CD4-positive, alpha-beta T cell (primary cell): Measurements from ENCODE around the gene AXIN2. TPM values are rescaled to one million over a fixed set of nuclear protein-coding genes. Genes with fewer than 3 reads are reported as not detected.

Experiments used
- ATAC-seq: fragments of 200-7000 bp; cut with Tn5 transposase; one replicate; pipeline ENCODE4 v1.10.0; 2022; ENCODE audit warnings: mild to moderate bottlenecking; ENCODE audit not compliant: poor library complexity
- CTCF ChIA-PET: fragments of 350-600 bp; sonication (Branson Sonifier 250); formaldehyde crosslinking; loops from one replicate; lab custom pipeline; 2021; ENCODE audit warnings: antibody characterized with exemption, inconsistent platforms; lab: Charles Lee
- POLR2A ChIA-PET: fragments of 350-600 bp; sonication (Branson Sonifier 250); formaldehyde crosslinking; loops from one replicate; lab custom pipeline; 2021; ENCODE audit warnings: antibody characterized with exemption, inconsistent platforms; lab: Charles Lee
- DNase-seq, 14 experiments: peaks; one replicate each; pipeline ENCODE4 v3.0.0-alpha.2; 2013 to 2020; ENCODE audit warnings: mixed read lengths in 2 of 14
- H3K27ac ChIP-seq, 2 donors: one replicate each; pipeline versions ENCODE4 v1.5.1 to v1.7.0; 2013; ENCODE audit warnings: low read length in 2 of 2, low read depth in 1 of 2, mild to moderate bottlenecking in 1 of 2
- H3K27me3 ChIP-seq, 2 experiments: 1 replicate in 1 of 2; 2 replicates in 1 of 2; pipeline versions ENCODE4 v1.6.1 to v1.7.0; 2013; ENCODE audit warnings: low read length in 2 of 2, control low read depth in 1 of 2, mild to moderate bottlenecking in 1 of 2, moderate library complexity in 1 of 2; ENCODE audit not compliant: insufficient read depth in 2 of 2, control insufficient read depth in 1 of 2
- H3K36me3 ChIP-seq: one replicate; pipeline ENCODE4 v1.6.1; 2013; ENCODE audit warnings: low read length, control low read depth; ENCODE audit not compliant: insufficient read depth
- H3K4me1 ChIP-seq: one replicate; pipeline ENCODE4 v1.6.1; 2013; ENCODE audit warnings: low read length, control low read depth; ENCODE audit not compliant: insufficient read depth
- H3K4me3 ChIP-seq: one replicate; pipeline ENCODE4 v1.5.1; 2013; ENCODE audit warnings: mild to moderate bottlenecking, low read length, moderate library complexity
- H3K9me3 ChIP-seq, 2 experiments: 1 replicate in 1 of 2; 2 replicates in 1 of 2; pipeline versions ENCODE4 v1.6.1 to v1.7.0; 2013; ENCODE audit warnings: low read length in 2 of 2, mild to moderate bottlenecking in 2 of 2, control low read depth in 1 of 2, moderate library complexity in 1 of 2; ENCODE audit not compliant: control insufficient read depth in 1 of 2, insufficient read depth in 1 of 2
- H3K27ac Mint-ChIP-seq: one replicate; pipeline ENCODE4 v1.8.0; 2020; ENCODE audit warnings: mixed read lengths
- H3K27me3 Mint-ChIP-seq: one replicate; pipeline ENCODE4 v1.8.0; 2021; ENCODE audit warnings: mixed read lengths
- H3K36me3 Mint-ChIP-seq: one replicate; pipeline ENCODE4 v1.8.0; 2021; ENCODE audit warnings: low read depth, mixed read lengths
- H3K4me1 Mint-ChIP-seq: one replicate; pipeline ENCODE4 v1.8.0; 2021; ENCODE audit warnings: low read depth, mixed read lengths
- H3K4me3 Mint-ChIP-seq: one replicate; pipeline ENCODE4 v1.8.0; 2020; ENCODE audit warnings: mild to moderate bottlenecking, mixed read lengths
- H3K9me3 Mint-ChIP-seq: one replicate; pipeline ENCODE4 v1.8.0; 2020; ENCODE audit warnings: mixed read lengths
- CTCF ChIP-seq: fragments of 200-600 bp; IDR thresholded peaks from one replicate; pipeline ENCODE4 v1.8.0; 2022; ENCODE audit warnings: antibody characterized with exemption, mild to moderate bottlenecking
- intact Hi-C, 2 experiments: fragments of 100-400 bp; cut with DNase I in 1 of 2; cut with micrococcal nuclease in 1 of 2; formaldehyde crosslinking; loops; one replicate each; pipeline versions ENCODE4 v1.15.1 to v1.9.0; 2023 to 2025; cut with DNase I, micrococcal nuclease
- total RNA-seq, 174 experiments: library from RNA in 2 of 174; stranded (reverse) in 2 of 174; gene quantifications; one replicate each; pipeline ENCODE4 v1.2.3 and lab custom pipeline; 2021 to 2026

AXIN2 gene
- total RNA-seq, 2 experiments from 2014 or later = 47.9 to 49.8 TPM

- ATAC-seq (no peak), DNase-seq (no peak)
- Histone ChIP-seq H3K27me3 (no peaks in the 10 kb centered on the region), H3K36me3 (no peaks in the 10 kb centered on the region), H3K27ac (no peak overlapping the region), H3K4me3 (no peak overlapping the region), H3K9me3 (no peaks in the 10 kb centered on the region), H3K4me1 (peaks cover 13% of the 10 kb centered on the region)
- intact Hi-C loops = loop anchor here in 1 of 2 experiments (10.0 kb wide), 1 partner anchor 513 kb away; the partner anchor contains the start of gene GNA13
- no peak overlapping the region for H3K27ac Mint-ChIP-seq
- H3K27me3 Mint-ChIP-seq = no peaks in the 10 kb centered on the region
- ChIA-PET CTCF (interaction anchor here (0.6 kb wide), 1 partner anchor 952 kb away, joined by 3 read pairs; no protein-coding TSS in a partner anchor), POLR2A (no interaction called here)
- H3K4me3 Mint-ChIP-seq = no peak overlapping the region
- H3K4me1 Mint-ChIP-seq = peaks cover 26% of the 10 kb centered on the region
- H3K36me3 Mint-ChIP-seq = no peaks in the 10 kb centered on the region
- TF ChIP-seq CTCF = no peak
- no peaks in the 10 kb centered on the region for H3K9me3 Mint-ChIP-seq
Measured at GRCh38 chr17:65567566-65567965, 6.1 kb upstream of the AXIN2 start.

- Mint-ChIP-seq H3K27me3 (no peaks in the 10 kb centered on the region), H3K36me3 (no peaks in the 10 kb centered on the region), H3K27ac (no peak overlapping the region), H3K4me3 (no peak overlapping the region), H3K9me3 (no peaks in the 10 kb centered on the region), H3K4me1 (peaks cover 35% of the 10 kb centered on the region)
- H3K27me3 ChIP-seq = no peaks in the 10 kb centered on the region
- H3K9me3 ChIP-seq = no peaks in the 10 kb centered on the region
- TF ChIP-seq CTCF = no peak
- intact Hi-C loops = loop anchor here in 1 of 2 experiments (10.0 kb wide), 1 partner anchor 511 kb away; the partner anchor contains the start of gene GNA13
- ChIA-PET CTCF (no interaction called here), POLR2A (no interaction called here)
- ATAC-seq (no peak), DNase-seq (no peak)
- H3K27ac ChIP-seq = no peak overlapping the region
- H3K4me3 ChIP-seq = no peak overlapping the region
- H3K4me1 ChIP-seq = peaks cover 21% of the 10 kb centered on the region
- no peaks in the 10 kb centered on the region for H3K36me3 ChIP-seq
Measured at GRCh38 chr17:65565559-65565958, 4.1 kb upstream of the AXIN2 start.

- Histone ChIP-seq H3K4me3 (no peak overlapping the region), H3K4me1 (peaks cover 21% of the 10 kb centered on the region), H3K36me3 (no peaks in the 10 kb centered on the region), H3K27me3 (no peaks in the 10 kb centered on the region), H3K27ac (no peak overlapping the region), H3K9me3 (no peaks in the 10 kb centered on the region)
- Mint-ChIP-seq H3K4me1 (peaks cover 35% of the 10 kb centered on the region), H3K9me3 (no peaks in the 10 kb centered on the region), H3K27ac (no peak overlapping the region), H3K27me3 (no peaks in the 10 kb centered on the region), H3K4me3 (no peak overlapping the region), H3K36me3 (no peaks in the 10 kb centered on the region)
- CTCF ChIA-PET = no interaction called here
- POLR2A ChIA-PET = no interaction called here
- no peak for TF ChIP-seq CTCF
- DNase-seq (no peak), ATAC-seq (no peak)
- intact Hi-C loops = loop anchor here (5.0 to 10.0 kb wide), 5 partner anchors 173 to 1302 kb away; partner anchors contain the start of genes GNA13 (in 1 of the 2) and TEX2 (in 1 of the 2)
Measured at GRCh38 chr17:65564793-65565192, 3.3 kb upstream of the AXIN2 start.
